Natural killer cell treated with Interleukin-12 subunit alpha and Interleukin-12 subunit beta and Interleukin-15 and Interleukin-18, amount 100 ng/mL, for 72 hours (primary cell): Measurements from ENCODE around the gene ISCA2. TPM values are rescaled to one million over a fixed set of nuclear protein-coding genes. Genes with fewer than 3 reads are reported as not detected.

Experiments
- ATAC-seq, 2 donors: fragments of 150-1000 bp; cut with Tn5 transposase in 1 of 2; sonication (Bioruptor Pico), chemical (Tn5 transposase) in 1 of 2; 2 replicates each; pipeline ENCODE4 v1.10.0; 2021
- DNase-seq: peaks from one replicate; pipeline ENCODE4 v3.0.0; 2022; ENCODE audit warnings: low spot score
- H3K27ac Mint-ChIP-seq, 2 donors: 1 replicate in 1 of 2; 2 replicates in 1 of 2; pipeline ENCODE4 v1.8.0; 2022; ENCODE audit warnings: mixed read lengths in 2 of 2, mild to moderate bottlenecking in 1 of 2, moderate library complexity in 1 of 2
- H3K27me3 Mint-ChIP-seq, 2 donors: 1 replicate in 1 of 2; 2 replicates in 1 of 2; pipeline ENCODE4 v1.8.0; 2022; ENCODE audit warnings: mixed read lengths in 2 of 2
- H3K36me3 Mint-ChIP-seq: one replicate; pipeline ENCODE4 v1.8.0; 2022; ENCODE audit warnings: mixed read lengths
- H3K4me1 Mint-ChIP-seq, 2 donors: 1 replicate in 1 of 2; 2 replicates in 1 of 2; pipeline ENCODE4 v1.8.0; 2022; ENCODE audit warnings: low read depth in 2 of 2, mixed read lengths in 2 of 2, mild to moderate bottlenecking in 1 of 2
- H3K4me3 Mint-ChIP-seq: one replicate; pipeline ENCODE4 v1.8.0; 2022; ENCODE audit warnings: mixed read lengths
- H3K9me3 Mint-ChIP-seq: 2 replicates; pipeline ENCODE4 v1.8.0; 2022; ENCODE audit warnings: mixed read lengths
- total RNA-seq, 2 donors: library from RNA; stranded (reverse); gene quantifications; one replicate each; pipeline ENCODE4 v1.2.3, GENCODE V29; 2022

ISCA2 gene
- total RNA-seq, 2 donors from 2014 or later, result 20.6 to 22.8 TPM

- ATAC-seq, result no peak
- Mint-ChIP-seq H3K27me3 (peaks cover 0 to 3% of the 10 kb centered on the region in 2 donors), H3K27ac (no peak overlapping the region), H3K9me3 (no peaks in the 10 kb centered on the region), H3K4me1 (no peaks in the 10 kb centered on the region), H3K4me3 (no peak overlapping the region), H3K36me3 (no peaks in the 10 kb centered on the region)
- peak; percentile 40 for DNase-seq
Observed at GRCh38 chr14:74469548-74470518, 23.7 kb upstream of the ISCA2 start.

DNA sequence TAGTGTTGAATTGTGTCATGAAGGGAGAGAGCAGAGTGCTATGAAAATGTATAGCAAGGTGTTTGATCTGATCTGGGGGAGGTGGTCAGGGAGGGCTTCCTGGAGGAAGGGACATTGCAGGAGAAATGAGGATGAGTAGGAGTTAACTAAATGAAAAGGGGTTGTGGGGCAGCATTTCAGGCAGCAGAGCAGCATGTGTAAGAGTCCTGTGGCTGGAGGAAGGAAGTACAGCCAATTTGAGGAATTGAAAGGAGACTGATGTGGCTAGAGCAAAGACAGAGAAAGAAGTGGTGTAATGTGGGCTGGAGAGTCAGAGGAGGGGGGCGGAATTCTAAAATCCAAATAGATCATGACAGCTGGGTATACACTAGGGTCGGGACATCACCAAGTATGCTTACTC is 21.0 kb upstream of the ISCA2 start:
- no peak overlapping the region for H3K4me3 Mint-ChIP-seq
- peaks cover 0 to 3% of the 10 kb centered on the region in 2 donors for H3K27me3 Mint-ChIP-seq
- no peaks in the 10 kb centered on the region for H3K4me1 Mint-ChIP-seq
- DNase-seq (peak; percentile 41), ATAC-seq (no peak)
- no peaks in the 10 kb centered on the region for H3K9me3 Mint-ChIP-seq
- H3K27ac Mint-ChIP-seq, result no peak overlapping the region
- peaks cover 4% of the 10 kb centered on the region for H3K36me3 Mint-ChIP-seq

GRCh38 chr14:74474376-74474775 is 19.2 kb upstream of the ISCA2 start:
- Mint-ChIP-seq H3K27ac (no peak overlapping the region), H3K9me3 (no peaks in the 10 kb centered on the region), H3K36me3 (peaks cover 4% of the 10 kb centered on the region), H3K27me3 (no peaks in the 10 kb centered on the region), H3K4me1 (no peaks in the 10 kb centered on the region), H3K4me3 (no peak overlapping the region)
- DNase-seq (no peak), ATAC-seq (no peak)

- H3K4me3 Mint-ChIP-seq, result no peak overlapping the region
- H3K27ac Mint-ChIP-seq, result no peak overlapping the region
- DNase-seq (no peak), ATAC-seq (no peak)
- H3K4me1 Mint-ChIP-seq, result no peaks in the 10 kb centered on the region
- peaks cover 4% of the 10 kb centered on the region for H3K36me3 Mint-ChIP-seq
- H3K27me3 Mint-ChIP-seq, result no peaks in the 10 kb centered on the region
- no peaks in the 10 kb centered on the region for H3K9me3 Mint-ChIP-seq
Observed at GRCh38 chr14:74475678-74476077, 17.9 kb upstream of the ISCA2 start.

- Mint-ChIP-seq H3K27ac (no peak overlapping the region), H3K4me1 (no peaks in the 10 kb centered on the region), H3K27me3 (no peaks in the 10 kb centered on the region), H3K36me3 (peaks cover 4% of the 10 kb centered on the region), H3K9me3 (no peaks in the 10 kb centered on the region), H3K4me3 (no peak overlapping the region)
- ATAC-seq (no peak), DNase-seq (no peak)
Observed at GRCh38 chr14:74476107-74476506, 17.5 kb upstream of the ISCA2 start.

DNA sequence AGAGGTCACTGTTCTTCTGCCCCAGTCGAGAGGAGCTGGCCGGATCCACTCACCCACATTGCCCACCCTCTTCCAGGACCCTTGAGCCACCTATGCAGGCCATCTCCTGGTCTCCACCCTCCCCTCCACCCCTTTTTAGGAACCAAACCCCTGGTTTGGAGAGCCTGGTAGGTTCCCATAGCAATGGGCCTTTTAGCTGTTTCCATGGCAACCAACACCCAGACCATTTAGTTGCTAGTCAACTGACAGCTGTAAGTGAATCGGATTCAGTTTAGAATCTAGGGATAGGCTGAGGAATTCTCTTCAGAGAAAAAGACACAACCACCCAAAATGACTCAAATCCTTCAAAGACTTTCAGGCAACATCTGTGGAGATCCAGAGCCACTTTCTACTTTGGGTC is 17.0 kb upstream of the ISCA2 start:
- no peaks in the 10 kb centered on the region for H3K27me3 Mint-ChIP-seq
- ATAC-seq (no peak), DNase-seq (no peak)
- H3K36me3 Mint-ChIP-seq, result peaks cover 4% of the 10 kb centered on the region
- H3K4me3 Mint-ChIP-seq, result no peak overlapping the region
- H3K9me3 Mint-ChIP-seq, result no peaks in the 10 kb centered on the region
- H3K4me1 Mint-ChIP-seq, result no peaks in the 10 kb centered on the region
- H3K27ac Mint-ChIP-seq, result no peak overlapping the region

- H3K4me1 Mint-ChIP-seq, result no peaks in the 10 kb centered on the region
- DNase-seq, result no peak
Observed at GRCh38 chr14:74478996-74479635, 14.4 kb upstream of the ISCA2 start.

GRCh38 chr14:74480046-74480445 is 13.5 kb upstream of the ISCA2 start:
- Mint-ChIP-seq H3K27me3 (no peaks in the 10 kb centered on the region), H3K4me3 (no peak overlapping the region), H3K36me3 (peaks cover 9% of the 10 kb centered on the region), H3K9me3 (no peaks in the 10 kb centered on the region), H3K4me1 (no peaks in the 10 kb centered on the region), H3K27ac (no peak overlapping the region)
- DNase-seq (no peak), ATAC-seq (no peak)

More at GRCh38 chr14:74478996-74479635, 14.4 kb upstream of the ISCA2 start:
- no peak overlapping the region for H3K27ac Mint-ChIP-seq
- H3K4me3 Mint-ChIP-seq, result no peak overlapping the region
- peaks cover 5% of the 10 kb centered on the region for H3K36me3 Mint-ChIP-seq
- no peaks in the 10 kb centered on the region for H3K9me3 Mint-ChIP-seq
- H3K27me3 Mint-ChIP-seq, result no peaks in the 10 kb centered on the region
- ATAC-seq, result no peak

- H3K36me3 Mint-ChIP-seq, result peaks cover 5% of the 10 kb centered on the region
- DNase-seq (no peak), ATAC-seq (no peak)
- H3K4me3 Mint-ChIP-seq, result no peak overlapping the region
- H3K4me1 Mint-ChIP-seq, result no peaks in the 10 kb centered on the region
- no peak overlapping the region for H3K27ac Mint-ChIP-seq
- no peaks in the 10 kb centered on the region for H3K9me3 Mint-ChIP-seq
- H3K27me3 Mint-ChIP-seq, result no peaks in the 10 kb centered on the region
Observed at GRCh38 chr14:74482571-74482970, 11.0 kb upstream of the ISCA2 start.

DNA sequence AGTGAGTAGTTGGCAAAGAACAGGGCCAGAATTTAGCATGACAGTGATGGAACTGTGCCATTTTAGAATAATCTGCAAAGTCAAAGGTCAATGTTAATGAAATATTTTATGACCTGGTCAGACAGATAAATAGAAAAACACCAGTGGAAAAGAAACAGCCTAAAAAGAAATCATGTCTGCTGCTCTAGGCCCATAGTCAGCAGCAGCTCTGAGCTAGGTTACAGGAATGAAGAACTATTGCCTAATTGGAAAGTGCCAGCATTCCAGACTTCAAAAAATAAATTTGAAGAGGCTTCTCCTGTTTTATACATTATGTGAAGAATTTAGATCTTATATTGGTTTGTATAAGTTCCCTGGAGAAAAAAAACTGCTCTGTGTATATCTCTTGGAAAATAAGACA is 10.2 kb upstream of the ISCA2 start:
- Mint-ChIP-seq H3K9me3 (no peaks in the 10 kb centered on the region), H3K27me3 (no peaks in the 10 kb centered on the region), H3K36me3 (peaks cover 5% of the 10 kb centered on the region), H3K4me3 (no peak overlapping the region), H3K27ac (no peak overlapping the region), H3K4me1 (no peaks in the 10 kb centered on the region)
- DNase-seq (no peak), ATAC-seq (no peak)

- Mint-ChIP-seq H3K27me3 (no peaks in the 10 kb centered on the region), H3K27ac (no peak overlapping the region), H3K9me3 (no peaks in the 10 kb centered on the region), H3K4me1 (no peaks in the 10 kb centered on the region), H3K36me3 (peaks cover 5% of the 10 kb centered on the region), H3K4me3 (no peak overlapping the region)
- DNase-seq, result no peak
- no peak for ATAC-seq
Observed at GRCh38 chr14:74486164-74486563, 7.4 kb upstream of the ISCA2 start.

DNA sequence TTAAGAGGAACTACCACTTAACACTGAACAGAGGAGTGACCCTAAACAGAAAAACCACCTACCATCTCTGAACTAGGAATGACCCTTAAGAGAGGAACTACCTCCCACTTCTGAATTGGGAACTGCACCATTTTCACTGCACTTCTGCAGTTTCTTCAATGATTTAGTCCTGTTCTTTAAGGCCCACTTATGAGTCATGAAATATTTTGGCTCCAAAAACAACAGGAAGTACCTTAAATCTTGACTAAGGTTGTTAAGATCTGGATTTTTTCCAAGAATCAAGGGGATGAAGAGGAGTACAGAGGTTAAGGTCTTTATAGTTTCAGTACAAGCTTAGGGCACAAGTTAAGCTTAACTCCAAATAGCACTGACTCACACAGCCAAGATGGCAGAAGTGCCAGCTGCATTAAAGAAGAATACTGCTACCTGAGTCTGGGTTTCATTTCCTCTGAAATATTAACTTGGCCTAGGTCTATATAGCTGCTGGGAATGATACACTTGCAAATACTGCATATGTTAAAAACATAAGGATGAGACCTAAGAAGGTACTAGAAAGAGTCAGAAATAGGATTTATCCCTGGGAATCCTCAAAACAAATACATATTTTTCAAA is 4.7 kb upstream of the ISCA2 start:
- Mint-ChIP-seq H3K36me3 (peaks cover 5% of the 10 kb centered on the region), H3K9me3 (no peaks in the 10 kb centered on the region), H3K27me3 (no peaks in the 10 kb centered on the region), H3K4me1 (peaks cover 0 to under 1% of the 10 kb centered on the region in 2 donors), H3K4me3 (no peak overlapping the region), H3K27ac (no peak overlapping the region)
- ATAC-seq (no peak), DNase-seq (no peak)

GRCh38 chr14:74490486-74490885 is 3.1 kb upstream of the ISCA2 start:
- Mint-ChIP-seq H3K4me1 (peaks cover 8 to 15% of the 10 kb centered on the region in 2 donors), H3K36me3 (no peaks in the 10 kb centered on the region), H3K4me3 (no peak overlapping the region), H3K9me3 (no peaks in the 10 kb centered on the region), H3K27ac (no peak overlapping the region), H3K27me3 (no peaks in the 10 kb centered on the region)
- DNase-seq, result no peak
- no peak for ATAC-seq
